ENCODE data around the gene HACE1.
"Not testable (repeated sequence)": the region's sequence is repeated elsewhere in the genome, so short reads cannot be mapped to it uniquely, and the experiment has no call there.

Gene HACE1

DNA sequence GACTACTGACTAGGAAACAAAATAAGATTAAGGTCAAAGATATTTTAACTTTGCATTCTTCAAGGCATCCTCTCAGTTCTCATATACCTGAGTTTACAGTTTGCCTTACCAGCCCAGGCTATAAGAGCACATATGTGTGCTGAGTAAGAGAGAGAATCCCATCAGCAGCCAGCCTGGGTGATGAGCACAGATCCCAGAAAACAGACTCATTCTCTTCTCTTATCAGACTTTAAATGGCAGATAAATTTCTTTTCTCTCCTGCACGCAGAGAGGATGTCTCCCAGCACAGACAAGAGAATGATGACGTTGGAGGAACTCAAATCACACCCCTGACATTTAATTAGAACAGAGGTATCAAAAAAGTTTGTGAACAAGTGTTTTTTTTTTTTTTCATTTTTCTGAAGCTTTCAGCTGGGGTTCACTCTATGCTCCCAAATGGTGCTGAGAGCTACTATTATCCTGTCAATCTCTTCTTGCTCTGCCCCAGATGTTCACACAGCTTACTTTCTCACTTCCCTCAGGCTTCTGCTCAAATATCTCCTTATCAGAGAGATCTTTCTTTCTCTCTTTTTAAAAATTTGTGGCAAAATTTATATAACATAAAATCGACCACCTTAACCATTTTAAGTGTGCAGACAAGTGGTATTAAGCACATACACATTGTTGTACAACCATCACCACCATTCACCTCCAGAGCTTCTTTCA is 22.4 kb upstream of the HACE1 start:
- TF ChIP-seq, protein P1, sequence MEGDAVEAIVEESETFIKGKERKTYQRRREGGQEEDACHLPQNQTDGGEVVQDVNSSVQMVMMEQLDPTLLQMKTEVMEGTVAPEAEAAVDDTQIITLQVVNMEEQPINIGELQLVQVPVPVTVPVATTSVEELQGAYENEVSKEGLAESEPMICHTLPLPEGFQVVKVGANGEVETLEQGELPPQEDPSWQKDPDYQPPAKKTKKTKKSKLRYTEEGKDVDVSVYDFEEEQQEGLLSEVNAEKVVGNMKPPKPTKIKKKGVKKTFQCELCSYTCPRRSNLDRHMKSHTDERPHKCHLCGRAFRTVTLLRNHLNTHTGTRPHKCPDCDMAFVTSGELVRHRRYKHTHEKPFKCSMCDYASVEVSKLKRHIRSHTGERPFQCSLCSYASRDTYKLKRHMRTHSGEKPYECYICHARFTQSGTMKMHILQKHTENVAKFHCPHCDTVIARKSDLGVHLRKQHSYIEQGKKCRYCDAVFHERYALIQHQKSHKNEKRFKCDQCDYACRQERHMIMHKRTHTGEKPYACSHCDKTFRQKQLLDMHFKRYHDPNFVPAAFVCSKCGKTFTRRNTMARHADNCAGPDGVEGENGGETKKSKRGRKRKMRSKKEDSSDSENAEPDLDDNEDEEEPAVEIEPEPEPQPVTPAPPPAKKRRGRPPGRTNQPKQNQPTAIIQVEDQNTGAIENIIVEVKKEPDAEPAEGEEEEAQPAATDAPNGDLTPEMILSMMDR (IDR thresholded peaks at IDR 0.05; ENCODE audit: poor library complexity, severe bottlenecking) = no peak
- no peak for DNase-seq (ENCODE audit: low spot score)

DNA sequence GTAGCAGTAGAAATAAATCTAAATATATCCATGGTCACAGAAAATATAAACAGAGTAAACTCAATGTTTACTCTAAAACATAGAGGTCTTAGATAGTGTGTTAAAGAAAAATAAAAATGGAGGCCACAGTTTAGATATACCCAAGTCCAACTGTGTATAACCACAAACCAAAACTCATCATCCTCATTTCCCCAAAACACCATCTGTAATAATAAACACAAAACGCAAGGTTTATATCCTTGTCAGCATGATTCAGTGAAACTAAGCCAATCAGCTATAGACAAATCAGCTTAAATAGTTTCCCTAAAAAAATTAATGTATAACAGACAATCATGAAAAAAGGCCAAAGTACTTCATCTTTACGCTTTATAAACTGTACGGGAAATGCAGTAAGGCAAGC is 2.7 kb upstream of the HACE1 start:
- TF ChIP-seq, protein P1 (IDR thresholded peaks at IDR 0.05; ENCODE audit: poor library complexity, severe bottlenecking) = no peak
- no peak for ATAC-seq (ENCODE audit: low read depth)
- H3K36me3 ChIP-seq (ENCODE audit: low read depth) = no peaks in the 10 kb centered on the region
- H3K9me3 ChIP-seq (ENCODE audit: severe bottlenecking) = no peaks in the 10 kb centered on the region
- H3K27me3 ChIP-seq (ENCODE audit: insufficient read depth, poor library complexity, severe bottlenecking) = no peaks in the 10 kb centered on the region
- no peak for DNase-seq (ENCODE audit: low spot score)
- peaks cover 8% of the 10 kb centered on the region for H3K4me1 ChIP-seq (ENCODE audit: insufficient read depth, poor library complexity, severe bottlenecking)
- H3K4me3 ChIP-seq (ENCODE audit: severe bottlenecking) = no peak overlapping the region
- no peak overlapping the region for H3K27ac ChIP-seq (ENCODE audit: poor library complexity, severe bottlenecking)

More for the DNA sequence above, 22.4 kb upstream of the HACE1 start:
- H3K27me3 ChIP-seq (ENCODE audit: insufficient read depth, poor library complexity, severe bottlenecking) = peaks cover 8% of the 10 kb centered on the region
- no peak overlapping the region for H3K27ac ChIP-seq (ENCODE audit: poor library complexity, severe bottlenecking)
- no peak overlapping the region for H3K4me3 ChIP-seq (ENCODE audit: severe bottlenecking)
- no peaks in the 10 kb centered on the region for H3K9me3 ChIP-seq (ENCODE audit: severe bottlenecking)
- H3K4me1 ChIP-seq (ENCODE audit: insufficient read depth, poor library complexity, severe bottlenecking) = no peaks in the 10 kb centered on the region
- H3K36me3 ChIP-seq (ENCODE audit: low read depth) = no peaks in the 10 kb centered on the region
- no peak for ATAC-seq (ENCODE audit: low read depth)

DNA sequence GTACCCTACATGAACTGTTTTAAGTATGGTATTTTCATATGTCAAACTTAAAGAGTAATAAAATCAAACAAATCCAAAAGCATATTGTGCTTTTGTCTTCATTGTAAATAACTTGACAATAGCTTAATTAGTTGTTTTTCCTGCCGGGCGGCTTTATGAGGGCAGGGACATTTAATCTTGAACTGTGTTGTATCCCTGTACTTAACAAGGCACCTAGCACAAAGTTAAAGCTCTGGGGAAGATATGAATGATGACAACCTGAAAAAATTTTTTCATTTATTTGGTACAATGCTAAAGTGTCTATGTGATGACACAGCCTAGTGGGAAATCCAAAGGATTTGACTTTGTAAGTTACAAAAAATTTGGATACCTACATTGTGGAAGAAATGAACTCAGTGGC is 502 bp upstream of the HACE1 start:
- peak overlapping the region; percentile 97 for H3K4me3 ChIP-seq (ENCODE audit: severe bottlenecking)
- TF ChIP-seq, protein P1 (IDR thresholded peaks at IDR 0.05; ENCODE audit: poor library complexity, severe bottlenecking) = no peak
- H3K36me3 ChIP-seq (ENCODE audit: low read depth) = no peaks in the 10 kb centered on the region
- H3K27ac ChIP-seq (ENCODE audit: poor library complexity, severe bottlenecking) = no peak overlapping the region
- ATAC-seq (ENCODE audit: low read depth) (no peak), DNase-seq (ENCODE audit: low spot score) (no peak)
- H3K27me3 ChIP-seq (ENCODE audit: insufficient read depth, poor library complexity, severe bottlenecking) = no peaks in the 10 kb centered on the region
- H3K4me1 ChIP-seq (ENCODE audit: insufficient read depth, poor library complexity, severe bottlenecking) = peaks cover 10% of the 10 kb centered on the region
- H3K9me3 ChIP-seq (ENCODE audit: severe bottlenecking) = no peaks in the 10 kb centered on the region

DNA sequence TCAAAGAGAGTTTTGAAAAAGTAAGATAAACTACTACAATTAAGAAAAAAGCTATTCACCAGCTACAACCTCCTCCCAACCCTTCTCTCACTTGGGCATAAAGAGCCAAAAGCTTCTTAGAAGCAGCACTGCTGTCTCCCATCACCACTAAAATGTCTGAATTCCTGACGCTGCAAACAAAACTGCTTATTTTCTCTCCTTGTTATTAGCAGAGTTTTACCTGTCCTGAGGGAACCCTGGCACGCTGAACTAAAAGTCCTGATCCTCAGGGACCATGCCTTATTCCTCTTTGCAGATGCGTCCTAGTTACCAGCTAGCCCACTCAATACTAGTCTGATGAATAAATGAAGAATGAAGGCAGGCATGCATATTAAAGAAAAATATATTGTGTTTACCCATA is 1.1 kb downstream of the HACE1 start:
- DNase-seq (ENCODE audit: low spot score) = no peak
- no peak for ATAC-seq (ENCODE audit: low read depth)
- Histone ChIP-seq H3K4me3 (ENCODE audit: severe bottlenecking) (peak overlapping the region; percentile 97), H3K36me3 (ENCODE audit: low read depth) (no peaks in the 10 kb centered on the region), H3K27ac (ENCODE audit: poor library complexity, severe bottlenecking) (no peak overlapping the region), H3K9me3 (ENCODE audit: severe bottlenecking) (no peaks in the 10 kb centered on the region), H3K27me3 (ENCODE audit: insufficient read depth, poor library complexity, severe bottlenecking) (no peaks in the 10 kb centered on the region), H3K4me1 (ENCODE audit: insufficient read depth, poor library complexity, severe bottlenecking) (peaks cover 10% of the 10 kb centered on the region)
- TF ChIP-seq, protein P1 (IDR thresholded peaks at IDR 0.05; ENCODE audit: poor library complexity, severe bottlenecking) = no peak

DNA sequence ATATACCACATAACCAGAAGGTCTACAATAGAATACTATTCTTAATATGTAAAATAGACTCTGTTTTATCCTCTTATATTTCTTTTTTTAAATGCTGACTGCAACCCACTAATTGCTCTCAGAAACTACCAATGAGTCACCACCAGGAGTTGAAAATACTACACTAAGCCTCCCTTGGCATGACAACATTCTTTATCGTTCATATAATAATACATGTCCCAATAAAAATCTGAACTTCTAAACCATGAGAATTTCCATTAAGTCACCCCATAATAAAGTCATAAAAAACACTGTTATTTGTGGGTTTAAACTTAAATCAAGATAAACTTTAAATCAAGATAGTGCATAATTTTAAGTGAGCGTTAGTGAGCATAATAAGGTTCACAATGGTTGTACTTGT is 4.2 kb downstream of the HACE1 start:
- Histone ChIP-seq H3K4me1 (ENCODE audit: insufficient read depth, poor library complexity, severe bottlenecking) (peaks cover 10% of the 10 kb centered on the region), H3K27ac (ENCODE audit: poor library complexity, severe bottlenecking) (no peak overlapping the region), H3K4me3 (ENCODE audit: severe bottlenecking) (no peak overlapping the region), H3K27me3 (ENCODE audit: insufficient read depth, poor library complexity, severe bottlenecking) (no peaks in the 10 kb centered on the region), H3K9me3 (ENCODE audit: severe bottlenecking) (no peaks in the 10 kb centered on the region), H3K36me3 (ENCODE audit: low read depth) (peaks cover 8% of the 10 kb centered on the region)
- ATAC-seq (ENCODE audit: low read depth) = no peak
- TF ChIP-seq, protein P1 (IDR thresholded peaks at IDR 0.05; ENCODE audit: poor library complexity, severe bottlenecking) = no peak
- DNase-seq (ENCODE audit: low spot score) = no peak

DNA sequence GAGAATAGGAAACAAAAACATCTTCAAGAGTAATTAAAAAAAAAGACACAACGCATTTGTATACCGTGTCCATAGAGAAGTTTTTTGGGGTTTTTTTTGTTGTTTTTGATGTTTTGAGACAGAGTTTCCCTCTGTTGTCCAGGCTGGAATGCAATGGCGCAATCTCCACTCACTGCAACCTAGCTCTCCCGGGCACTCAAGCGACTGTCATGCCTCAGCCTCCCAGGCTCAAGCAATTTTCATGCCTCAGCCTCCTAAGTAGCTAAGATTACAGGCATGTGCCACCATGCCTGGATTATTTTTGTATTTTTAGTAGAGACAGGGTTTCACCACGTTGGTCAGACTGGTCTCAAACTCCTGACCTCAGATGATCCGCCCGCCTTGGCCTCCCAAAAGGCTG is 12.0 kb downstream of the HACE1 start:
- peaks cover 32% of the 10 kb centered on the region for H3K36me3 ChIP-seq (ENCODE audit: low read depth)
- H3K27ac ChIP-seq (ENCODE audit: poor library complexity, severe bottlenecking); DNase-seq (ENCODE audit: low spot score); H3K27me3 ChIP-seq (ENCODE audit: insufficient read depth, poor library complexity, severe bottlenecking); H3K9me3 ChIP-seq (ENCODE audit: severe bottlenecking); H3K4me1 ChIP-seq (ENCODE audit: insufficient read depth, poor library complexity, severe bottlenecking); ATAC-seq (ENCODE audit: low read depth); H3K4me3 ChIP-seq (ENCODE audit: severe bottlenecking): not testable (repeated sequence)

Measured in RWPE2 (cell line).